GM19025 (cell line): ENCODE measurements around the gene PCDHGB5.
"Not testable (repeated sequence)": the region's sequence is repeated elsewhere in the genome, so short reads cannot be mapped to it uniquely, and the experiment has no call there.

Source experiments
- ATAC-seq: cut with Tn5 transposase; IDR thresholded peaks from one replicate; pipeline ENCODE4 v1.9.1; 2021; ENCODE audit warnings: mild to moderate bottlenecking, low read depth, moderate library complexity; ENCODE audit not compliant: unreplicated experiment

The PCDHGB5 gene

GRCh38 chr5:141409598-141410306 is 12.0 kb downstream of the PCDHGB5 start:
- no peak for ATAC-seq

- no peak for ATAC-seq
Measured at GRCh38 chr5:141411575-141411974, 13.8 kb downstream of the PCDHGB5 start.

GRCh38 chr5:141412854-141413539 is 15.2 kb downstream of the PCDHGB5 start, which contains the start of gene PCDHGA10:
TSS of gene PCDHGA10 (plus strand) at chr5:141412987. CDS start at chr5:141413176, 189 bp downstream.
- no peak for ATAC-seq

GRCh38 chr5:141413540-141414069 is 15.9 kb downstream of the PCDHGB5 start:
- ATAC-seq = no peak

DNA sequence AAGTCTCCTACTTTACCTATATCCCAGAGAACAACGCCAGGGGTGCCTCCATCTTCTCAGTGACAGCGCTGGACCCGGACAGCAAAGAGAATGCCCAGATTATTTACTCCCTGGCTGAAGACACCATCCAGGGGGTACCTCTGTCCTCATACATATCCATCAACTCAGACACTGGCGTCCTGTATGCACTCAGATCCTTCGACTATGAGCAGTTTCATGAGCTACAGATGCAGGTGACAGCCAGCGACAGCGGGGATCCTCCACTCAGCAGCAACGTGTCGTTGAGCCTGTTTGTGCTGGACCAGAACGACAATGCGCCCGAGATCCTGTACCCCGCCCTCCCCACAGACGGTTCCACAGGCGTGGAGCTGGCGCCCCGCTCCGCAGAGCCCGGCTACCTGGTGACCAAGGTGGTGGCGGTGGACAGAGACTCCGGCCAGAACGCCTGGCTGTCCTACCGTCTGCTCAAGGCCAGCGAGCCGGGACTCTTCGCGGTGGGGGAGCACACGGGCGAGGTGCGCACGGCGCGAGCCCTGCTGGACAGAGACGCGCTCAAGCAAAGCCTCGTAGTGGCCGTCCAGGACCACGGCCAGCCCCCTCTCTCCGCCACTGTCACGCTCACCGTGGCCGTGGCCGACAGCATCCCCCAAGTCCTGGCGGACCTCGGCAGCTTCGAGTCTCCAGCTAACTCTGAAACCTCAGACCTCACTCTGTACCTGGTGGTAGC is 17.0 kb downstream of the PCDHGB5 start:
- not testable (repeated sequence) for ATAC-seq

DNA sequence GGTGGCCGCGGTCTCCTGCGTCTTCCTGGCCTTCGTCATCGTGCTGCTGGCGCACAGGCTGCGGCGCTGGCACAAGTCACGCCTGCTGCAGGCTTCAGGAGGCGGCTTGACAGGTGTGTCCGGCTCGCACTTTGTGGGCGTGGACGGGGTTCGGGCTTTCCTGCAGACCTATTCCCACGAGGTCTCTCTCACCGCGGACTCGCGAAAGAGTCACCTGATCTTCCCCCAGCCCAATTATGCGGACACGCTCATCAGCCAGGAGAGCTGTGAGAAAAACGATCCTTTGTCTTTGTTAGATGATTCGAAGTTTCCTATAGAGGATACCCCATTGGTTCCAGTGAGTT is 17.5 kb downstream of the PCDHGB5 start:
- ATAC-seq = not testable (repeated sequence)

DNA sequence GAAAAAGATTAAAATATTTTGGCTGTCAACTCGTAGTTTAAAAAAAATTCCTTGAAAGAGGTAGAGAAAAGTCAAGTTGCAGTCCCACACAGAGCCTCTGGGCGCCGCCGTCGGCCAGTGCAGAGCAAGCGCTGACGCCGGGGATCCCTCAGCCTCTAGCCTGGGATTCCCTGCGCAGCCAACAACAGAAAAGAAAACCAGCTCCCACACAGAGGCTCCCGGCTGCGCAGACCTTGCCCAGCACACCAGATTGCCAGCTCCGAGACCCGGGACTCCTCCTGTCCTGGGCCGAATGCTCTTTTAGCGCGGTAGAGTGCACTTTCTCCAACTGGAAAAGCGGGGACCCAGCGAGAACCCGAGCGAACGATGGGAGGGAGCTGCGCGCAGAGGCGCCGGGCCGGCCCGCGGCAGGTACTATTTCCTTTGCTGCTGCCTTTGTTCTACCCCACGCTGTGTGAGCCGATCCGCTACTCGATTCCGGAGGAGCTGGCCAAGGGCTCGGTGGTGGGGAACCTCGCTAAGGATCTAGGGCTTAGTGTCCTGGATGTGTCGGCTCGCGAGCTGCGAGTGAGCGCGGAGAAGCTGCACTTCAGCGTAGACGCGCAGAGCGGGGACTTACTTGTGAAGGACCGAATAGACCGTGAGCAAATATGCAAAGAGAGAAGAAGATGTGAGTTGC is 19.9 kb downstream of the PCDHGB5 start, which contains the start of gene PCDHGB7:
PCDHGB7 (plus strand) TSS at position 184 of the 679 bp plus-strand sequence; CDS start at position 367, 183 bp downstream.
- peak; percentile 68 for ATAC-seq

DNA sequence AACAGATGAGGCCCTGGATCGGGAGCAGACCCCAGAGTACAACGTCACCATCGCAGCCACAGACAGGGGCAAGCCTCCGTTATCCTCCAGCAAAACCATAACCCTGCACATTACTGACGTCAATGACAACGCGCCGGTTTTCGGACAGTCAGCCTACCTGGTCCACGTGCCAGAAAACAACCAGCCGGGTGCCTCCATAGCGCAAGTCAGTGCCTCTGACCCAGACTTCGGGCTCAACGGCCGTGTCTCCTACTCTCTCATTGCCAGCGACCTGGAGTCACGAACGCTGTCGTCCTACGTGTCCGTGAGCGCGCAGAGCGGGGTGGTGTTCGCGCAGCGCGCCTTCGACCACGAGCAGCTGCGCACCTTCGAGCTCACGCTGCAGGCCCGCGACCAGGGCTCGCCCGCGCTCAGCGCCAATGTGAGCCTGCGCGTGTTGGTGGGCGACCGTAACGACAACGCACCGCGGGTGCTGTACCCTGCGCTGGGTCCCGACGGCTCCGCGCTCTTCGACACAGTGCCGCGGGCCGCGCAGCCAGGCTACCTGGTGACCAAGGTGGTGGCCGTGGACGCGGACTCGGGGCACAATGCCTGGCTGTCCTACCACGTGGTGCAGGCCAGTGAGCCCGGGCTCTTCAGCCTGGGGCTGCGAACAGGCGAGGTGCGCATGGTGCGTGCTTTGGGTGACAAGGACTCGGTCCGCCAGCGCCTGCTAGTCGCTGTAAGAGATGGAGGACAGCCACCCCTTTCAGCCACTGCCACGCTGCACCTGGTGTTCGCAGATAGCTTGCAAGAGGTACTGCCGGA is 21.5 kb downstream of the PCDHGB5 start:
- ATAC-seq = no peak

DNA sequence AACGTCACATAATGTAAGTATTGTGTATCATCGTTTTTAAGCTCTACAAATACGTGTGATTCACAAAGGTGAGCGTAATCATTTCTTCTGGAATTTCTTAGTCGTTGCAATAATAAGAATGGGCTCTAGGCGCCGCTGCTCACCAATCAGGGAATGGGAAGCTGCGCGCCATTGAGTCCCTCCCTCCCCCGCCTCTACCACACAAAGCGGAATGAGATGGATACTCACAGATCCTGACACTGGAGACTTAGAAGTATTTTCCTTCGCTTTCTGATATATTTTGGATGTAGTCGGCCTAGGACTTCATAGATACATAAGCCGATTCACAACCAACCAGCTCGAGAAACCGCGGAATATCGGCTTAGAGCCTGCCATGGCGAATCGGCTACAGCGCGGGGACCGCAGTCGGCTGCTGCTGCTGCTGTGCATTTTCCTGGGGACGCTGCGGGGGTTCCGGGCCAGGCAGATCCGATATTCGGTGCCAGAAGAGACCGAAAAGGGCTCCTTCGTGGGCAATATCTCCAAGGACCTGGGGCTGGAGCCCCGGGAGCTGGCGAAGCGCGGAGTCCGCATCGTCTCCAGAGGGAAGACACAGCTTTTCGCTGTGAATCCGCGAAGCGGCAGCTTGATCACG is 23.2 kb downstream of the PCDHGB5 start, which contains the start of gene PCDHGA11:
PCDHGA11 (plus strand) TSS at position 197 of the 634 bp plus-strand sequence; CDS start at position 374, 177 bp downstream.
- ATAC-seq = no peak

GRCh38 chr5:141421489-141421855 is 23.7 kb downstream of the PCDHGB5 start:
- ATAC-seq = no peak

DNA sequence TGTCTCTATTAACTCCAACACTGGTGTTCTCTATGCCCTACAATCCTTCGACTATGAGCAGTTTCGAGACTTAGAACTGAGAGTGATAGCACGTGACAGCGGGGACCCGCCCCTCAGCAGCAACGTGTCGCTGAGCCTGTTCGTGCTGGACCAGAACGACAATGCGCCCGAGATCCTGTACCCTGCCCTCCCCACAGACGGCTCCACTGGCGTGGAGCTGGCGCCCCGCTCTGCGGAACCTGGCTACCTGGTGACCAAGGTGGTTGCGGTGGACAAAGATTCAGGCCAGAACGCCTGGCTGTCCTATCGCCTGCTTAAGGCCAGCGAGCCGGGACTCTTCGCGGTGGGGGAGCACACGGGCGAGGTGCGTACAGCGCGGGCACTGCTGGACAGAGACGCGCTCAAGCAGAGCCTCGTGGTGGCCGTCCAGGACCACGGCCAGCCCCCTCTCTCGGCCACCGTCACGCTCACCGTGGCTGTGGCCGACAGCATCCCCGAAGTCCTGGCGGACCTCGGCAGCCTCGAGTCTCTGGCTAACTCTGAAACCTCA is 25.1 kb downstream of the PCDHGB5 start:
- ATAC-seq = no peak

DNA sequence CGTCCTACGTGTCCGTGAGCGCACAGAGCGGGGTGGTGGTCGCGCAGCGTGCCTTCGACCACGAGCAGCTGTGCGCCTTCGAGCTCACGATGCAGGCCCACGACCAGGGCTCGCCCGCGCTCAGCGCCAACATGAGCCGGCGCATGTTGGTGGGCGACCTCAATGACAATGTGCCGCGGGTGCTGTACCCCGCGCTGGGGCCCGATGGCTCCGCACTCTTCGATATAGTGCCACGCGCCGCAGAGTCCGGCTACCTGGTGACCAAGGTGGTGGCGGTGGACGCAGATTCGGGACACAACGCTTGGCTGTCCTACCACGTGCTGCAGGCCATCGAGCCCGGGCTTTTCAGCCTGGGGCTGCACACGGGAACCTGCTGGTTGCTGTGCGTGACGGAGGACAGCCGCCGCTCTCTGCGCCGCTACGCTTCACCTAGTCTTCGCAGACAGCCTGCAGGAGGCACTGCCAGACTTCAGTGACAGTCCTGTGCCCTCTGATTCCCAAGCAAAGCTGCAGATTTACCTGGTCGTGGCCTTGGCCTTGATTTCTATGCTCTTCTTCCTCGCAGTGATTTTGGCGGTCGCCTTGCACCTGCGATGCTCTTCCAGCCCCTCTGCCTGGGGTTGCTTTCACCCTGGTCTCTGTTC is 30.2 kb downstream of the PCDHGB5 start:
- ATAC-seq = no peak

DNA sequence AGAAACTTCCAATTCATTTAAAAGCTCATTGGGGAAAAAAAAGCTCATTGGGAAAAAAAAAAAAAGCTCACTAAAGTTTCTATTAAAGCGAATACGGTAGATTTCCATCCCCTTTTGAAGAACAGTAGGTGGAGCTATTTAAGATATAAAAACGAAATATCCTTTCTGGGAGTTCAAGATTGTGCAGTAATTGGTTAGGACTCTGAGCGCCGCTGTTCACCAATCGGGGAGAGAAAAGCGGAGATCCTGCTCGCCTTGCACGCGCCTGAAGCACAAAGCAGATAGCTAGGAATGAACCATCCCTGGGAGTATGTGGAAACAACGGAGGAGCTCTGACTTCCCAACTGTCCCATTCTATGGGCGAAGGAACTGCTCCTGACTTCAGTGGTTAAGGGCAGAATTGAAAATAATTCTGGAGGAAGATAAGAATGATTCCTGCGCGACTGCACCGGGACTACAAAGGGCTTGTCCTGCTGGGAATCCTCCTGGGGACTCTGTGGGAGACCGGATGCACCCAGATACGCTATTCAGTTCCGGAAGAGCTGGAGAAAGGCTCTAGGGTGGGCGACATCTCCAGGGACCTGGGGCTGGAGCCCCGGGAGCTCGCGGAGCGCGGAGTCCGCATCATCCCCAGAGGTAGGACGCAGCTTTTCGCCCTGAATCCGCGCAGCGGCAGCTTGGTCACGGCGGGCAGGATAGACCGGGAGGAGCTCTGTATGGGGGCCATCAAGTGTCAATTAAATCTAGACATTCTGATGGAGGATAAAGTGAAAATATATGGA is 32.8 kb downstream of the PCDHGB5 start, which contains the start of gene PCDHGA12:
PCDHGA12 (plus strand) TSS at position 176 of the 782 bp plus-strand sequence; CDS start at position 429, 253 bp downstream.
- peak; percentile 81 for ATAC-seq

DNA sequence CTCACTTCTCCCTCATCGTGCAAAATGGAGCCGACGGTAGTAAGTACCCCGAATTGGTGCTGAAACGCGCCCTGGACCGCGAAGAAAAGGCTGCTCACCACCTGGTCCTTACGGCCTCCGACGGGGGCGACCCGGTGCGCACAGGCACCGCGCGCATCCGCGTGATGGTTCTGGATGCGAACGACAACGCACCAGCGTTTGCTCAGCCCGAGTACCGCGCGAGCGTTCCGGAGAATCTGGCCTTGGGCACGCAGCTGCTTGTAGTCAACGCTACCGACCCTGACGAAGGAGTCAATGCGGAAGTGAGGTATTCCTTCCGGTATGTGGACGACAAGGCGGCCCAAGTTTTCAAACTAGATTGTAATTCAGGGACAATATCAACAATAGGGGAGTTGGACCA is 33.5 kb downstream of the PCDHGB5 start:
- peak; percentile 26 for ATAC-seq

DNA sequence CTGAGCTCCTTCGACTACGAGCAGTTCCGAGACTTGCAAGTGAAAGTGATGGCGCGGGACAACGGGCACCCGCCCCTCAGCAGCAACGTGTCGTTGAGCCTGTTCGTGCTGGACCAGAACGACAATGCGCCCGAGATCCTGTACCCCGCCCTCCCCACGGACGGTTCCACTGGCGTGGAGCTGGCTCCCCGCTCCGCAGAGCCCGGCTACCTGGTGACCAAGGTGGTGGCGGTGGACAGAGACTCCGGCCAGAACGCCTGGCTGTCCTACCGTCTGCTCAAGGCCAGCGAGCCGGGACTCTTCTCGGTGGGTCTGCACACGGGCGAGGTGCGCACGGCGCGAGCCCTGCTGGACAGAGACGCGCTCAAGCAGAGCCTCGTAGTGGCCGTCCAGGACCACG is 34.6 kb downstream of the PCDHGB5 start:
- not testable (repeated sequence) for ATAC-seq

GRCh38 chr5:141432726-141433125 is 35.0 kb downstream of the PCDHGB5 start:
- ATAC-seq = not testable (repeated sequence)

DNA sequence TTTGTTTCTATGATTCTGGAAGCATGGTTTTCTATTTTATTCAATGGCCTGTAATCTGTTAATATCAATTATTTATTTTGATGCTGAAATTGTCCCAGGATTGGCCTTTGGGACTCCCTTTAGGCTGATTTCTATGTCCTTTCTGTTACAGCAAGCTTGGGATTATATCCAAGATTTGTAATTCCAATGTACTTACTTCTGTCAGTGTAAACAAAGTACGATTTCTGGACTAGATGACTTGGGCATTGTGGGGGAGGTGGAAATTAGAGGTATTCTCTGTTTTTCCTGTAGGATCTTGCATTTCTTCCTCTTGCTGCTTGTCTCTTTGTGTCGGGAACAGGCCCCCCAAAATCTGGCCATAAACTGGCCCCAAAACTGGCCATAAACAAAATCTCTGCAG is 36.3 kb downstream of the PCDHGB5 start:
- ATAC-seq = no peak
